Activated CD4-positive, alpha-beta memory T cell treated with anti-CD3 and anti-CD28 coated beads for 36 hours (primary cell): ENCODE results near the gene WASL. TPM values are rescaled to one million over a fixed set of nuclear protein-coding genes. Genes with fewer than 3 reads are reported as not detected.
"Not testable (repeated sequence)": the region's sequence is repeated elsewhere in the genome, so short reads cannot be mapped to it uniquely, and the experiment has no call there.

Experiments
- CTCF ChIA-PET: fragments of 350-600 bp; sonication (Branson Sonifier 250); formaldehyde crosslinking; loops from one replicate; lab custom pipeline; 2021; ENCODE audit warnings: antibody characterized with exemption, inconsistent platforms; lab: Charles Lee
- POLR2A ChIA-PET: fragments of 350-600 bp; sonication (Branson Sonifier 250); formaldehyde crosslinking; loops from one replicate; lab custom pipeline; 2021; ENCODE audit warnings: antibody characterized with exemption; lab: Charles Lee
- DNase-seq: peaks from one replicate; pipeline ENCODE4 v3.0.0-alpha.2; 2020
- H3K27ac Mint-ChIP-seq: one replicate; pipeline ENCODE4 v1.8.0; 2021; ENCODE audit warnings: mixed read lengths
- H3K27me3 Mint-ChIP-seq: one replicate; pipeline ENCODE4 v1.8.0; 2021; ENCODE audit warnings: mixed read lengths
- H3K36me3 Mint-ChIP-seq: one replicate; pipeline ENCODE4 v1.8.0; 2021; ENCODE audit warnings: mixed read lengths
- H3K4me1 Mint-ChIP-seq: one replicate; pipeline ENCODE4 v1.8.0; 2021; ENCODE audit warnings: low read depth, mixed read lengths
- H3K4me3 Mint-ChIP-seq: one replicate; pipeline ENCODE4 v1.8.0; 2021; ENCODE audit warnings: mild to moderate bottlenecking, mixed read lengths
- H3K9me3 Mint-ChIP-seq: one replicate; pipeline ENCODE4 v1.8.0; 2021; ENCODE audit warnings: mixed read lengths
- intact Hi-C: fragments of 100-400 bp; cut with micrococcal nuclease; formaldehyde crosslinking; loops from one replicate; pipeline ENCODE4 v1.15.1; 2023
- total RNA-seq, 2 experiments: library from RNA; stranded (reverse); gene quantifications; one replicate each; pipeline ENCODE4 v1.2.3, GENCODE V29; 2021

WASL gene
- total RNA-seq, 2 experiments from 2014 or later: 5.1 to 5.9 TPM

- no peaks in the 10 kb centered on the region for H3K36me3 Mint-ChIP-seq
- ChIA-PET CTCF (interaction anchor here (0.6 to 2.9 kb wide), 5 partner anchors 10 to 236 kb away, joined by 3 to 15 read pairs (median 5); no protein-coding TSS in a partner anchor), POLR2A (no interaction called here)
- H3K27ac Mint-ChIP-seq: no peak overlapping the region
- no peaks in the 10 kb centered on the region for H3K9me3 Mint-ChIP-seq
- H3K27me3 Mint-ChIP-seq: peaks cover 17% of the 10 kb centered on the region
- H3K4me3 Mint-ChIP-seq: no peak overlapping the region
- DNase-seq: no peak
- intact Hi-C loops: loop anchor here (2.0 to 5.0 kb wide), 2 partner anchors 65 to 232 kb away; no protein-coding TSS in a partner anchor
- H3K4me1 Mint-ChIP-seq: no peaks in the 10 kb centered on the region
Observed at GRCh38 chr7:123635551-123636359, 113.0 kb downstream of the WASL start.

- H3K4me1 Mint-ChIP-seq, H3K9me3 Mint-ChIP-seq, DNase-seq, H3K27ac Mint-ChIP-seq, POLR2A ChIA-PET, H3K36me3 Mint-ChIP-seq, H3K4me3 Mint-ChIP-seq: not testable (repeated sequence)
- peaks cover 12% of the 10 kb centered on the region for H3K27me3 Mint-ChIP-seq
- intact Hi-C loops: loop anchor here (2.0 kb wide), 1 partner anchor 67 kb away; no protein-coding TSS in a partner anchor
- CTCF ChIA-PET: interaction anchor here (0.8 to 1.9 kb wide), 4 partner anchors 11 to 238 kb away, joined by 4 to 5 read pairs (median 4); no protein-coding TSS in a partner anchor
Observed at GRCh38 chr7:123634011-123634573, 114.7 kb downstream of the WASL start.

GRCh38 chr7:123633553-123633952 is 115.2 kb downstream of the WASL start:
- intact Hi-C loops: no loop called here
- Mint-ChIP-seq H3K27ac (no peak overlapping the region), H3K4me1 (no peaks in the 10 kb centered on the region), H3K9me3 (no peaks in the 10 kb centered on the region), H3K36me3 (no peaks in the 10 kb centered on the region), H3K27me3 (peaks cover 10% of the 10 kb centered on the region), H3K4me3 (no peak overlapping the region)
- ChIA-PET CTCF (interaction anchor here (1.2 kb wide), 1 partner anchor 10 kb away, joined by 4 read pairs; no protein-coding TSS in a partner anchor), POLR2A (no interaction called here)
- DNase-seq: no peak

GRCh38 chr7:123632808-123633207 is 116.0 kb downstream of the WASL start:
- no peak overlapping the region for H3K27ac Mint-ChIP-seq
- H3K36me3 Mint-ChIP-seq: no peaks in the 10 kb centered on the region
- CTCF ChIA-PET: interaction anchor here (1.0 kb wide), 1 partner anchor 9 kb away, joined by 3 read pairs; no protein-coding TSS in a partner anchor
- POLR2A ChIA-PET: no interaction called here
- peaks cover 9% of the 10 kb centered on the region for H3K27me3 Mint-ChIP-seq
- DNase-seq: no peak
- H3K4me3 Mint-ChIP-seq: no peak overlapping the region
- intact Hi-C loops: no loop called here
- H3K9me3 Mint-ChIP-seq: no peaks in the 10 kb centered on the region
- no peaks in the 10 kb centered on the region for H3K4me1 Mint-ChIP-seq

Other genes with a start within 250 kb of the WASL start
- under 1 TPM in 1 of 2 experiments, not detected in 1; 0.10 TPM for gene IQUB, start 214.4 kb downstream of the WASL start, total RNA-seq
- gene NDUFA5, start 191.2 kb downstream of the WASL start, total RNA-seq: 10 to 100 TPM; 57.8 to 61.0 TPM
- not detected for gene ASB15, start 147.2 kb downstream of the WASL start, total RNA-seq
- gene LMOD2, start 93.1 kb downstream of the WASL start, total RNA-seq: not detected
- gene HYAL4, start 96.2 kb upstream of the WASL start, total RNA-seq: under 1 TPM in 1 of 2 experiments, not detected in 1; 0.34 TPM
- not detected for gene SPAM1, start 176.2 kb upstream of the WASL start, total RNA-seq